PFSK-1 (cell line): Measurements from ENCODE around the gene ACLY.

Source experiments
- FOXP2 ChIP-seq: optimal IDR thresholded peaks from 2 replicates; pipeline ENCODE3; 2011; ENCODE audit warnings: borderline replicate concordance, control low read depth, inconsistent platforms; ENCODE audit not compliant: insufficient read depth; ENCODE audit errors: extremely low read length, extremely low read depth
- POLR2AphosphoS5 ChIP-seq: IDR thresholded peaks from 2 replicates; pipeline ENCODE4 v1.6.1; 2012; ENCODE audit warnings: low read depth, mild to moderate bottlenecking, control low read depth, low read length, moderate library complexity
- SIN3A ChIP-seq: IDR thresholded peaks from 2 replicates; pipeline ENCODE4 v1.6.1; 2012; ENCODE audit warnings: mild to moderate bottlenecking, low read length, moderate library complexity, borderline replicate concordance; ENCODE audit not compliant: insufficient read depth
- TAF1 ChIP-seq: IDR thresholded peaks from 2 replicates; pipeline ENCODE4 v1.6.1; 2012; ENCODE audit warnings: low read length, control low read depth, borderline replicate concordance; ENCODE audit not compliant: insufficient read depth
- TF ChIP-seq, protein P1 (sequence below), 2 experiments: IDR thresholded peaks; 2 replicates each; pipeline versions ENCODE4 v1.6.1 to v1.8.0; 2011 to 2012; ENCODE audit warnings: low read depth in 2 of 2, low read length in 2 of 2, control low read depth in 1 of 2, inconsistent platforms in 1 of 2, mild to moderate bottlenecking in 1 of 2, moderate library complexity in 1 of 2; ENCODE audit not compliant: insufficient read depth in 1 of 2

Gene ACLY

GRCh38 chr17:41864498-41864835 lies 54.3 kb downstream of the ACLY start:
- no peak for TF ChIP-seq FOXP2

DNA sequence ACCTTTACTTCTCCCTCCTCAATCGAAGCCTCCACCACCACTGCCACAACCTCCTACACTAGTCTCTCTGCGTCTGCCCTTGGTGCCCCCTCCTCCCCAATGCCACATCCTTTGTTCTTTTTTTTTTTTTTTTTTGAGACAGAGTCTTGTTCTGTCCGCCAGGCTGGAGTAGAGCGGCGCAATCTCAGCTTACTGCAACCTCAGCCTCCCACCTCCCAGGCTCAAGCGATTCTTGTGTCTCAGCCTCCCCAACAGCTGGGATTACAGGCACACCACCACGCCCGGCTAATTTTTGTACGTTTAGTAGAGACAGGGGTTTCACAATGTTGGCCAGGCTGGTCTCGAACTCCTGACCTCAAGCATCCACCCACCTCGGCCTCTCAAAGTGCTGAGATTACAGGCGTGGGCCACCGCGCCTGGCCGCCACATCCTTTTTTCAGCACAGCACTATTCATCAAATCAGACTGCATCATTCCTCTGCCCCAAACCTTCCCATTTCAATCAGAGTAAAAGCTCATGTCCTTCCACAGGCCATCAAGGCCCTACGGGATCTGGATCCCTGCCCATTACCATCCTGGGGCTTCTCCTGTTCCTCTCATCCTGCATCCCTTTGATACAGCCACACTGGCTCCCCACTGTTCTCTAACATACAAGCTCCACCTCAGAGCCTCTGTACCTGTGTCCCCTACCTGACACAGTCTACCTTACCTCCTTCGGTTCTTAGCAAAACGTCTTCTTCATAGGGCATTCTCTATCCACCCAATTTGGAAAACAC lies 55.5 kb downstream of the ACLY start:
- TF ChIP-seq SIN3A = no peak
- TF ChIP-seq, protein P1, sequence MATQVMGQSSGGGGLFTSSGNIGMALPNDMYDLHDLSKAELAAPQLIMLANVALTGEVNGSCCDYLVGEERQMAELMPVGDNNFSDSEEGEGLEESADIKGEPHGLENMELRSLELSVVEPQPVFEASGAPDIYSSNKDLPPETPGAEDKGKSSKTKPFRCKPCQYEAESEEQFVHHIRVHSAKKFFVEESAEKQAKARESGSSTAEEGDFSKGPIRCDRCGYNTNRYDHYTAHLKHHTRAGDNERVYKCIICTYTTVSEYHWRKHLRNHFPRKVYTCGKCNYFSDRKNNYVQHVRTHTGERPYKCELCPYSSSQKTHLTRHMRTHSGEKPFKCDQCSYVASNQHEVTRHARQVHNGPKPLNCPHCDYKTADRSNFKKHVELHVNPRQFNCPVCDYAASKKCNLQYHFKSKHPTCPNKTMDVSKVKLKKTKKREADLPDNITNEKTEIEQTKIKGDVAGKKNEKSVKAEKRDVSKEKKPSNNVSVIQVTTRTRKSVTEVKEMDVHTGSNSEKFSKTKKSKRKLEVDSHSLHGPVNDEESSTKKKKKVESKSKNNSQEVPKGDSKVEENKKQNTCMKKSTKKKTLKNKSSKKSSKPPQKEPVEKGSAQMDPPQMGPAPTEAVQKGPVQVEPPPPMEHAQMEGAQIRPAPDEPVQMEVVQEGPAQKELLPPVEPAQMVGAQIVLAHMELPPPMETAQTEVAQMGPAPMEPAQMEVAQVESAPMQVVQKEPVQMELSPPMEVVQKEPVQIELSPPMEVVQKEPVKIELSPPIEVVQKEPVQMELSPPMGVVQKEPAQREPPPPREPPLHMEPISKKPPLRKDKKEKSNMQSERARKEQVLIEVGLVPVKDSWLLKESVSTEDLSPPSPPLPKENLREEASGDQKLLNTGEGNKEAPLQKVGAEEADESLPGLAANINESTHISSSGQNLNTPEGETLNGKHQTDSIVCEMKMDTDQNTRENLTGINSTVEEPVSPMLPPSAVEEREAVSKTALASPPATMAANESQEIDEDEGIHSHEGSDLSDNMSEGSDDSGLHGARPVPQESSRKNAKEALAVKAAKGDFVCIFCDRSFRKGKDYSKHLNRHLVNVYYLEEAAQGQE (IDR thresholded peaks at IDR 0.05; ENCODE audit: insufficient read depth in 1 of 2, low read depth in 2 of 2, low read length in 2 of 2) = no peak
- no peak for TF ChIP-seq FOXP2
- TF ChIP-seq POLR2AphosphoS5 = no peak
- TF ChIP-seq TAF1 = no peak

- TF ChIP-seq POLR2AphosphoS5 = no peak
- TF ChIP-seq TAF1 = no peak
- TF ChIP-seq, protein P1 (IDR thresholded peaks at IDR 0.05; ENCODE audit: insufficient read depth in 1 of 2, low read depth in 2 of 2, low read length in 2 of 2) = no peak
- TF ChIP-seq SIN3A = no peak
- no peak for TF ChIP-seq FOXP2
These were observed 58.4 kb downstream of the ACLY start for GRCh38 chr17:41860254-41860931.

DNA sequence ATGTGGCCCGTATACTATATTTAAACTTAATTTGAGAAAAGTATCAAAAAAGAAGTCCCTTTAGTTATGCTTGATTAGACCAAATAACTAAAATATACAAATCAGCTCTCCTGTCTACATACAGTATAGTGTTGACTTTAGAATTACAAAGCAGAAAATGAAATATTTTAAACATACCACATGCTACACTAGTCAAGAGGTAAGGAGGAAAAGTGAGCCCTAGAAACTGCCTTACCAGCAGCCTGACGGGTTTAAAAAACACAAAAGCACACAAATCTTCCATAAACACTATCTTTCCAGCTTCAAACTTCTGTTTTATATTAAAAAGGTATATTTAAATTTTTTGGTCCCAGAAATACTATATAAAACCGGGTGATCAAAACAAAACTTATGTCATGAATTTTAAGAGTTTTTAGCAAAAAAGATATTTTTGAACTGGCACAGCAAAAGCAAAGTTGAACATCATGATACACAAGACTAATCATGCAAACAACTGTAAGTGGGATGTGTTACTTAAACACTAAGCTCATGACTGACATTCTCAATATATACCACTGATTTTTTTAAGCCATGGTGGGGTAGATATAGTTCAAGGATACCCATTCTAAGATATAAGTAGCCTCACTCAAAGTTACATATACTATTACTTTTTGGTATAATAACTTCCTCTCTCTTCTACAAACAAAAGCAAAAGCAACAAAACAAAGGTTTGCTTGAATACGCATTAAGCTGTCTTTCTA lies 69.3 kb downstream of the ACLY start:
- no peak for TF ChIP-seq SIN3A
- no peak for TF ChIP-seq FOXP2
- TF ChIP-seq POLR2AphosphoS5 = no peak
- no peak for TF ChIP-seq TAF1
- TF ChIP-seq, protein P1 (IDR thresholded peaks at IDR 0.05; ENCODE audit: insufficient read depth in 1 of 2, low read depth in 2 of 2, low read length in 2 of 2) = no peak

DNA sequence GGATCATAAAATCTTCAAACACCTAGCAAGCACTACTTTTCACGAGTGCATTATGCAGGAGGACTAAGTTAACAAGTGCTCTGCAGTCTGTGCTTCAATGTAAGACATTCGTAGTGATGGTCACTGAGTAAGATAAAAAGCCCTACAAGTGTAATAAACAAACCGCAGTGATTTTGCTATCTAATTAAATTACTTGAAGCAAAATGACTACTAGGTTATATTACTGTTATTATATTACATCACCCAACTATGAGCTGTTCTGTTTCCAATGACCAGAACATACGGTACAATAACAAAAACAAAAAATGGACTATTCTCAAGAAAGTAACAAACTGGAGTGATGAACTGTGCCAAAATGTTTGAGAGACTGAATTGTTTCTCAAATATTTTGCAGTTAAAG lies 70.0 kb downstream of the ACLY start:
- TF ChIP-seq, protein P1 (IDR thresholded peaks at IDR 0.05; ENCODE audit: insufficient read depth in 1 of 2, low read depth in 2 of 2, low read length in 2 of 2) = no peak
- no peak for TF ChIP-seq TAF1
- TF ChIP-seq POLR2AphosphoS5 = no peak
- no peak for TF ChIP-seq SIN3A
- no peak for TF ChIP-seq FOXP2
